Cerebellar nuclear complex (tissue), 1 donor: ENCODE results near the gene BMP8A.
"Not testable (repeated sequence)": the region's sequence is repeated elsewhere in the genome, so short reads cannot be mapped to it uniquely, and the experiment has no call there.

Source experiments
- DNase-seq, 2 experiments: peaks; one replicate each; lab custom pipeline; 2025; lab: John Stamatoyannopoulos, UW

The BMP8A gene, protein sequence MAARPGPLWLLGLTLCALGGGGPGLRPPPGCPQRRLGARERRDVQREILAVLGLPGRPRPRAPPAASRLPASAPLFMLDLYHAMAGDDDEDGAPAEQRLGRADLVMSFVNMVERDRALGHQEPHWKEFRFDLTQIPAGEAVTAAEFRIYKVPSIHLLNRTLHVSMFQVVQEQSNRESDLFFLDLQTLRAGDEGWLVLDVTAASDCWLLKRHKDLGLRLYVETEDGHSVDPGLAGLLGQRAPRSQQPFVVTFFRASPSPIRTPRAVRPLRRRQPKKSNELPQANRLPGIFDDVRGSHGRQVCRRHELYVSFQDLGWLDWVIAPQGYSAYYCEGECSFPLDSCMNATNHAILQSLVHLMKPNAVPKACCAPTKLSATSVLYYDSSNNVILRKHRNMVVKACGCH

DNA sequence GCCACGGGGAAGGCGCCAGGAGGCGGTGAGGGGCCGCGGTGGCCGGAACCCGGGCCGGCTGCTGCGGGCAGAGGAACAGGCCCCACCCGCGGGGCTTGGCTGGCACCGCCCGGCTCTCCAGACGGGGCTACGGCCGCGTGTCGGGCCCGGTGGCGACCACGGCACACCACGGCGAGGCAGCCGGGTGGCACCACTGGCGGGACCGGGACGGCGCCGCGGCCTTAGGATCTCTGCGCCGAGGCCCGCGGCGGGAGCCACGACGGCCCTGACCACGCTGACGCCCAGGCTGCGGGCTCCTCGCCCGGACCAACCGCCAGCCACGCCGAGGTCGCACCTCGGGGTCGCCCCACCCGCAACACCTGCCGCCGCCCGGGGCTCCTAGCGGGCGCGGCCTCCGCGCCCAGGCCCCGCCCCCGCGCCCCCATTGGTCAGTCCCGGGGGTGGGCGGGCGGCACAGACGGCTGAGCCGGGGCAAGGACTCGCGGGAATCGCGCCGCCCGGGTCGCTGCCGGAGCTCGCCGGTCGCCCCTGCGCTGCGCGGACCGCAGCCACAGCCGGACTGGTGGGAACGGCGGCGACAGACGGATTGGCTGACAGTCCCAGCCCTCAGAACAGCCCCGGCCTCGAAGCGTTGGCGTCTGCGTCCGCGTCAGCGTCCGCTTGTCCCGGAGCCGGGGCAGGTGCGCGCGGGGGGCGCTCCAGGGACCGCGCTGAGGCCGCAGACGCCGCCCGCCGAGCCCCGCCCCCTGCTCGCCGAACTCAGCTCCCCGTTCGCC is at the start of gene BMP8A:
Gene BMP8A (plus strand): TSS at position 491 of the 776 bp plus-strand sequence. CDS start 356 bp downstream, outside the sequence.
- DNase-seq: no peak

DNA sequence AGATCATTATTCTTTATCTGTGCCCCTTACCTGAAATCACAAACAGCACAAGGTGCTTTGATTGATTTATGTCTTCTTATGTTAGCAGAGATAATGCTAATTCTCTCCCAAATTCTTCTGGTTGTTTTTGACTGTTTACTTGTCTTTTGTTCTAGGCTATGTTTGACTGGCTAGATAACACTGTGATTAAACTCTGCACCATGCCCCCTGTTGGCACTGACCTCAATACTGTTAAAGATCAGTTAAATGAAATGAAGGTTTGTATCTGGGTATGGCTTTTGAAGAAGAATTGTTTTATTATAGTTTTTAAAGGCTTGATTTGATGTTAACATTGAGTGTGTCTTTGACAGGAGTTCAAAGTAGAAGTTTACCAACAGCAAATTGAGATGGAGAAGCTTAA is 49.6 kb upstream of the BMP8A start:
- DNase-seq: no peak

DNA sequence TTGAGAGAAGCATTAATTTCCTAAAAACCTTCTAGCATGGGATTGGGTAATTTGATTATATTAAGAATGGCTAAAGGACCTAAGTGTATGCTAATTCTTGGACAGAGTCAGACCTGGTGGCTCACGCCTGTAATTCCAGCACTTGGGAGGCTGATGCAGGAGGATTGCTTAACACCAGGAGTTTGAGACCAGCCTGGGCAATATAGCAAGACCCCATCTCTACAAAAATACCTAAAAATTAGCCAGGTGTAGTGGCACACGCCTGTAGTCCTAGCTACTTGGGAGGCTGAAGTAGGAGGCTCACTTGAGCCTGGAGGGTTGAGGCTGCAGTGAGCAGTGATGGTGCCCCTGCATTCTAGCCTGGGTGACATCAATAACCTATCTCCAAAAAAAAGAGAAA is 45.9 kb upstream of the BMP8A start:
- DNase-seq: no peak

DNA sequence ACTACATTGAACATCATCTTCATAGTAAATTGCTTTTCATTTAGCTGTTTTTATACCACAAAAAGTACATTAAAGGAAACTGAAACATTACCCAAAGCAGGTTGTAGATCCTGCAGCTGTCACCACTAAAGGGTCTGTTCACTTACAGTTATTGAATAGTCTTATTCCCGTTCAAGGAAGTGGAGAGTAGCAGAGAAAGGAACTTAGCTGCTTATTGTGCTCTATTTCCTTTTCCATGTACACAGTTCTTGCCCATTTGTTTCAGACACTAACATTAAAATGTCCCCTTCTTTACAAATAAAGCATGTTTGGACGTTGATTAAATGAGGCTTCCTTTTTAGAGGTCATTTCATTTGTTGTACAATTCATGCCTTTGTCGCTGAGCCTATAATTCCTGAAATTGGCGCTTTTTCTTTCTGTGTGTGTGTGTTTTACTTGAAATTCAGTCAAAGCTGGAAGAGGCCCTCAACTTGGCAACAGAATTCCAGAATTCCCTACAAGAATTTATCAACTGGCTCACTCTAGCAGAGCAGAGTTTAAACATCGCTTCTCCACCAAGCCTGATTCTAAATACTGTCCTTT is 44.4 kb upstream of the BMP8A start:
- DNase-seq: no peak

DNA sequence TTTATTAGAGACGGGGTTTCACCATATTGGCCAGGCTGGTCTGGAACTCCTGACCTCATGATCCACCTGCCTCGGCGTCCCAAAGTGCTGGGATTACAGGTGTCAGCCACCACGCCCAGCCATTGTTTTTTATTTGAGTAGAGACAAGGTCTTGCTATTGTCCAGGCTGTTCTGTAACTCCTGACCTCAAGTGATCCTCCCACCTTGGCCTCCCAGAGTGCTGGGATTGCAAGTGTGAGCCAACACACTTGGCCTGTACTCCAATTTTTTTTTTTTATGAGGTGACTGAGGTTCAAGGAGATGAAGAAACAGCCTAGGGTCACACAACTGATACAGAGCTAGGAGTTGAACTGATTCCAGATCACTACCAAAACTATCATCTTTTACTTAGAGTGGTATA is 41.4 kb upstream of the BMP8A start:
- not testable (repeated sequence) for DNase-seq

DNA sequence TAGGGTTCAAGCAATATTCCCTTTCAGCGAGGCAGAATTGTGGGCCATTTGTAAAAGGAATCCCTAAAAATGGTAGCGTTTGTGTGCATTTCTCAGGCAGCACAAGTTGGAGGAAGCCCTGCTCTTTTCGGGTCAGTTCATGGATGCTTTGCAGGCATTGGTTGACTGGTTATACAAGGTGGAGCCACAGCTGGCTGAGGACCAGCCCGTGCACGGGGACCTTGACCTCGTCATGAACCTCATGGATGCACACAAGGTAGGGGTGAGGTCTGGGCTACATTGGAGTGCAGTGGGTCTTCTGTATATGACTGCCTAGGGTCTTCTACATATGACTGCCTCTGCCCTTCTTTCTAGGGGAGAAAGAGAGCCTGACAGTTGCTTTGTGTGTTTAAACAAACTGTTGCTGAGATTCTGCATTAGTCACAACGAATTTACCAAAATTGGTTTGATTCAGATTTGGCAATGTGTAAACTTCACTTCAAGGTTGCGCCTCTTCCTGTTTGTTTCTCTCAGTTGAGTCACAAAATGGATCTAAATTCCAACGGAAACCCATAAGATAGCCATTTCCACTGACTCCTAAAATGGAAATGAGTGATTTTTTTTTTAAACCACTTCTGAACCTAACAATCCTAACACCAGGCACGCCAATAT is 40.4 kb upstream of the BMP8A start:
- no peak for DNase-seq

DNA sequence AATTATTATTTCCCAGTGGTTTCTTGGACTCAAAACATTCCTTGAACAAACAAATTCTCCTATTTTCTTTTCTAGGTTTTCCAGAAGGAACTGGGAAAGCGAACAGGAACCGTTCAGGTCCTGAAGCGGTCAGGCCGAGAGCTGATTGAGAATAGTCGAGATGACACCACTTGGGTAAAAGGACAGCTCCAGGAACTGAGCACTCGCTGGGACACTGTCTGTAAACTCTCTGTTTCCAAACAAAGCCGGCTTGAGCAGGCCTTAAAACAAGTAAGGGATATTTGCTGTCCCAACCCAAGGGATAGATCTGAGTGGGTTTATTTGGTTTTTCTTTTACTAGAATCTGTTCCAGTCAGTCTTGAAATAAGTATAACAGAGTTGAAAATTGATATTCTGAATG is 39.4 kb upstream of the BMP8A start:
- DNase-seq: no peak

DNA sequence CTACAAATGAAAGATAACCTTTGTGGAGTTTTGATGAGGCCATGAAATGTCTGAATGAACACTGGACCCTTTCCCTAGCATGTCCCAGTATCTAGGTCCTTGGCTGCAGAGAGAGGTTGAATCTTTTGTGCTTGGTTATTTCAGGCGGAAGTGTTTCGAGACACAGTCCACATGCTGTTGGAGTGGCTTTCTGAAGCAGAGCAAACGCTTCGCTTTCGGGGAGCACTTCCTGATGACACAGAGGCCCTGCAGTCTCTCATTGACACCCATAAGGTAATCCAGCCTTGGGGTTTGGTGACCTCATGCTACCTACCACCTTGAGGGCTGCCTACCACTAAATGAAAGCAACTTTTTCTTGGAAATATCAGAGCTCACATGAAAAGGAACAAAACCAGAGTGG is 38.9 kb upstream of the BMP8A start:
- DNase-seq: no peak

DNA sequence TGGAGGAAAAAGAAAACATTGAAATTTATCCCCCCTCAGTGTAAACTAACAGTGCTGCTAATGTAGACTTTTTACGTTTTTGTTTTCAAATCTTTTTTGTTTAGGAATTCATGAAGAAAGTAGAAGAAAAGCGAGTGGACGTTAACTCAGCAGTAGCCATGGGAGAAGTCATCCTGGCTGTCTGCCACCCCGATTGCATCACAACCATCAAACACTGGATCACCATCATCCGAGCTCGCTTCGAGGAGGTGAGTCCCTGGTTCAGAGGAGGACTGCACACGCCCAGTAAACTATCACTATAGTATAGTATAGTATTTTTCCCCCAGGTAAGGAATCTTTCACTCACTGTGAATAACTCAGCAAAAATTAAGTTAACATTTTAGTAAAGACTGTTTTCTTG is 37.8 kb upstream of the BMP8A start:
- no peak for DNase-seq

DNA sequence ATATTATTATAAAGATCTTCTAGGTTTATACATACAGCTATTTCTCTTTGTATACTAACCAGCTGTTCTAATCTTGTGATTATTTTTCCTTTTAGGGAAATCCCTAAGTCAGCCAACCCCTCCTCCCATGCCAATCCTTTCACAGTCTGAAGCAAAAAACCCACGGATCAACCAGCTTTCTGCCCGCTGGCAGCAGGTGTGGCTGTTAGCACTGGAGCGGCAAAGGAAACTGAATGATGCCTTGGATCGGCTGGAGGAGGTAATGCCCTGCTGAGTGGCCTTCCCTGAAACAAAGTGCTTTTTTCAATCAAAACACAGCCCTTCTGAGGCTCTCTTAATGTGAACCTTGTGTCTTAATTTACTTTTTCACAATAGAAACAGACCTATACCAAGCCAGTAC is 32.4 kb upstream of the BMP8A start:
- DNase-seq: no peak

DNA sequence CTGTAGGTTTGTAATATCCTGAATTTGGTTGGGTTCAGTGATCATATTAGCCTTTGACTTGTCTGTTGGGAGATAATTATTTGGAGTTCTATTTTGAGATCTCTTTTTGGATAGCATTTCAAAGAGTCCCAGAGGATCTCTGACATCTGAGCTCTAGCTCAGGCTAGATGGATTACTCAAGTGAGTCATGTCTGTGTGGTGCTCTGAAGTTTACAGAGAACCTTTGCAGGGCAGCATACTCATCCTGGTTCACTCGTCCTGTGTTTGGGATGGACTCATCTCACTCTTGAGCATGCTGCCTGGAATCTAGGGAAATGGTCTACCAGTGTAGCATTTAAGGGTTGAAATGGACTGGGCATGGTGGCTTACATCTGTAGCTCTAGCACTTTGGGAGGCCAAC is 29.4 kb upstream of the BMP8A start:
- no peak for DNase-seq

DNA sequence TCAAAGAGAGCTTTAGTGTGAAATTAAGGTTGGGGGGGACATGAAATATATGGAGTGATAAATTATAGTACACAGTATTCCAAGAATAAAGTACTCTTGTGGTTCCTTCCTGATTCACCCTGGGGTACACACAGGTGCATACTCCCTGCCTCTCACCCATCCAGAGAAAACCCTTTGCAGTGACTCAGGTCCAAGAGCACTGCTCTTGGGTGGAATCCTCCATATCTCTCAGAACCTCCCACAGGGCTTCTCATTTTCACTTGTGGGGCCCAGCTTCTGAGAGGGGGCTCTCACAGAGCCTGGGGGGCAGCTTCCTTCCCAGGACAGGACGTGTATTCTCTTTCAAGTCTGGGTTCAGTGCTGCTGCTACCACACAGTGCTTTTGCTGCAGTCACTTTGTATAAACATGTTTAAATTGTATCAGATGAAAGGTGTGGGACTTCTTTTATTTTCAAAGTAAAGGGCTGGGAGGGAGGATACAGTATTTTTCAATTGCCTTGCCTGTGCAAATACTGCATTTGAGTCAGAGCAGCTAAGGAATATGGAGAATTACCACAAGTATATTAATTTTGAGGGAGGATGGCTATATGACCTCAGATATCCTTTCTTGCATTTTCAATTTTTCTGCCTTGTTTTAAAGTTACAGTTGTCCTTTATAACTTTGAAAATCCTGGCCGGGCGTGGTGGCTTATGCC is 24.9 kb upstream of the BMP8A start:
- no peak for DNase-seq

DNA sequence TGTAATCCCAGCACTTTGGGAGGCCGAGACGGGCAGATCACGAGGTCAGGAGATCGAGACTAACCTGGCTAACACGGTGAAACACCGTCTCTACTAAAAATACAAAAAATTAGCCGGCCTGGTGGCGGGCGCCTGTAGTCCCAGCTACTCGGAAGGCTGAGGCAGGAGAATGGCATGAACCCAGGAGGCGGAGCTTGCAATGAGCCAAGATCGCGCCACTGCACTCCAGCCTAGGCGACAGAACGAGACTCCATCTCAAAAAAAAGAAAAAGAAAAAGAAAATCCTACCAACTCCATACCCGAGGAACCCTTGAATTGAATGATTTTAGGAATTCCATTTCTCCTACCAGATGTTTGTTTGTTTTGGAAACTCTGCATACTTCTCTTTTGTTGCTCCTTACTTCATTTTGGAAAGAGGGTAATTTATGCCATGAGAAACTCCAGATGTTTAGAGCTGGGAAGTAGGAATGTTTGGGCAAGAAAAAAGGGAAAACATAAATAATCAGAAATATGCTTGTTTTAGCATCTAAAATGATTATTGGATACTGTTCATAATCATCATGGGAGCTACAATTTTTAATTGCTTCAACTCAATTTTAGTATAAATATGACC is 24.2 kb upstream of the BMP8A start:
- not testable (repeated sequence) for DNase-seq

DNA sequence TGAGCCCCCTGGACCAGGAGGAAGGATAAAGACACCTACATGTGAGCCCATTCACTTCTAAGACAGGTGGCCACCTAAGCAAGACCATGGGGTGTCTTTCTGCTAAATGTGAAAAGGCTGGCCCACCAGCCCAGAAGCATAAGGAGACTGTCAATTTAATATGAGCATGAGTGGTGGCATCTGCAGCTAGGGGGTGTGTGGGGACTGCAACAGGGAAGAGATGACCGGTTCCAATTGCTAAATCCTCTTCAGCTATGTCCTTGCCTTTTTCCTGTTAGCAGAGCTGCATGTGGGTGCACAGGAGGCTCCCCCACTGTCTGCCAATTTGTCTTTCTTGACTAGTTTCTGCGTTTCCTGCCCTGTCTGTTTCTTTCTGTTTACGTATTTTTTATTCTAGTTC is 22.3 kb upstream of the BMP8A start:
- DNase-seq: no peak

DNA sequence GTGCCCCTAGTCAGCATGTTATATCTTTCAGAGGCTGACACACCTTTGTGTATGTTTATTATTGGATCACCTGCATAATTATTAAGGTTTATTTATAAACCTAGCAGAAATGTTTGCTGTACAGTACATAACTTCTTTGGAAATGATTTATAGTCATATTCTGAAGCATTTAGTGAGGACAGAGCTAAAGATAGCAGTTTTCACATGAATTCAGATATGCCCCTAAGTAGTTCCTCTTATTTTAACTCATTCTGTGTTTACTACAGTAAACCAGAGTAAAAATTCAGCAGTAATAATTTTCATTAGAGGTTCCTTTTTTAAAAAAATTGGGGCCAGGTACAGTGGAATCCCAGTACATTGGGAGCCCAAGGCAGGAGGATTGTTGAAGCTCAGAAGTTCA is 21.4 kb upstream of the BMP8A start:
- no peak for DNase-seq

DNA sequence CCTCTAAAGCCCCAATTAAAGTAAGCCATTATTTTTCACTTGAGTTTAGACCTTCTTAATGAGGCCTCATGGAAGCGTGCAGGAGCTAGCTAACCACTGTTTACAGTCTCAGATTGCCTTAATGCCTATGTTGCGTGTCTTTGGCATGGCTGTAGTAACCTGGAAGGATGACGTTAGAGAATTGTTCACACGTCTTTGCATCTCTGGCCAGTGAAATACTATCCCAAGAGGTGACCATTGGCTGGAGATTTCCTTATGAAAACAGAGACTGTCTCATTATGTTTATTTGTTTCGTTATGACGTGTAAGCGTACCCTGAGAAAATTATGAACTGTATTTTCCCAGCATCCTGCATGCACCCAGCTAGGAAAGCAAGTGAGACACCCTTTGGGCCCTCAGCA is 18.6 kb upstream of the BMP8A start:
- DNase-seq: no peak

DNA sequence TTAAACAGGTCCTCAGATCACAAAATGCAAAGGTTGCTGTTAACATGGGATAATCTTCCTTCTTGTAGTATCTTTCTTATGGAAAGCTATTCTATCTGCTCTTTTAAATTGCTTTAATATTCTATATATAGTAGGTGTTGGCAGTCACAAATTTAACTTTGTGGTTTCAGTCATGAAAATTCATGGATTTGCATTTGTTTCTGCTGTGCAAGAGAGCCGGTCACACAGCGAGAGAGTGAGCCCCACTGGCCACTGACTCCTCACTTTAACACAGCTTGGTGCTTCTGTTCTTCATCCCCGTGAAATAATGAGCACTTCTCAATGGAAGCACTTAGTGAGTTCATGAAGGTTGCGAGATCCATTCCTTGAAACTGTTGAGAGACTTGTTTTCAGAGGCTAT is 18.1 kb upstream of the BMP8A start:
- no peak for DNase-seq

DNA sequence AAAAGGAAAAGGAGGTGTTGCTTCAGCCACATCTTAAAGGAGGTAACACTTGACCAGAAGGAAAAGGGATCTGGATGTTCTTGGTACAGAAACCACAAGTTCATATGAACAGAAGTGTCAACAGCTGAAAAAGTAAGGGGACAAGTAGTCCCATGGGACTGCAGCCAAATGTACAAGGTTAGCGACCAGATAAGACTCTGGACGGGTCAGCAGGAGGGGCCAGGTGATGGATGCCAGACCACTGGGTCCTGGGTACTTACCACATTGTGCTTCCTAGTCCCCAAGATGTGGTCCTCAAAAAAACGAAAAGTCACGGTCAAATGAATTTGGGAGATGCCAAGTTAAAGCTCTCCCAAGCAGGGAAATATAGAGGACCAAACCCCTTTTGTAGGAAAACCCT is 16.6 kb upstream of the BMP8A start:
- DNase-seq: no peak

DNA sequence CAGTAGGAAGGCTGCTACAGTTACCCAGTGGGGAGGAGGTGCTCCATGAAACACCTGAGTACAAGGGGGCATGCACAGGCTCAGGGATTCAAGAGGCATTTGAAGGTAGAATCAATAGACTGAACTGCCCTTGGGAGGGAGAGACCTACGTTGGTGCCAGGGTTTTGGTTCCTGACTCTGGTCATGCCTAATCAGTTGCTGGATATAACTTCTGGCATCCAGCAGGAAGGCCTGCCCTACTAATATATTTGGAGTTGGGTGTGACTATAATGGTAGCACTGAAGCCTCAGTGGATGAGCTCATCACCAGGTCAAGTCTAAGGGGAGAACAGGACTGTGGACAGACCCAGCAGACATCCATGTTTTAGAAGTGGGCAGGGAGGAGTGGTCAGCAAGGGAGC is 15.9 kb upstream of the BMP8A start:
- not testable (repeated sequence) for DNase-seq

DNA sequence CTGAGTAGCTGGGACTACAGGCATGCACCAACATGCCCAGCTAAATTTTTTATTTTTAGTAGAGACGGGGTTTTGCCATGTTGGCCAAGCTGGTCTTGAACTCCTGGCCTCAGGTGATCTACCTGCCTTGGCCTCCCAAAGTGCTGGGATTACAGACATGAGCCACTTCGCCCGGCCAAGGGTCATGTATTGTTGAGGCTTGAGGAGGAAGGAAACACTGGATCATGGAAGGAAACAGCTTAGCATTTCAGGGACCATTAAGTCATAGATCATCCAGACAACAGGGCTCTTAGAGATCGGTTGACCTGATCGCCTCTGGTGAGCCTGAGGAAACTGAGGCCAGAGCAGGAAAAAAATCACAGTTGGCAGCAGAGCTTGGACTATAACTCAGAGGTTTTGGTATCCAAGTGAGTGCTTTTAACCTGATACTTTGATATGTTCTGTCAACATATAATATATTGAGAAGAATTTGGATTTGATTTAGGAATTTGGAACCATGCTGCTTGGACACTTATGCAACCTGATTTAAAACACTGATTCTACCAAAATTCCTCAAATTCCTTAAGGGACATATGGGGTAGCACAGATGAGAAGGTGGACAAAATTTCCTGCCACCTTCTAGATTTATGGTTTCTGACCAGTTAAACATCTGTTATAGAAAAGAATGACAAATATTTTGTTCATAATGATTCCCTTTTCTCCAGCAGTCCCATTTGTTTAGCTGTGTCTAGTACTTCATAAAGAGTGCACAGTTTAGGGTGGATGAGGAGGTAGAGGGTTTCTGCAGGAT is 13.1 kb upstream of the BMP8A start:
- no peak for DNase-seq

DNA sequence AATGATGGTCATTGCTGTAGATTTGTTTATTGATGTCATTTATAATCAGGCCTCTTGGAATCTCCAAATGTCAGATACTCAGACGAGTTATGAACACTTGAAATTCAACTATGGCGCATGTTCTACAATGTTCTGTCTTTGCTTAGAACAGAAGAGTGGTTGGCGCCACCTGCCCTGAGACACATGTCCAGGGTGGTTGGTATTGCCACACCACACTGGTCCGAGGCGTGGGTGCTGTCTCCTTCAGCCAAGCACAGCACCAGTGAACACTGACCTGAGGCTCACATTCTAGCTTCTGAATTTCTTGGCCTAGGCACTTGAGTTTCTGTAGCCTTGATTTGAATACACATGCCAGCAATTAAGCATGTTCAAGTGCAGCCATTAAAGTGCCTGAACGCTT is 10.1 kb upstream of the BMP8A start:
- no peak for DNase-seq
